EH (cell line): Measurements from ENCODE around the gene CACNA1H.

Experiments
- DNase-seq: peaks from one replicate; pipeline ENCODE4 v3.0.0-alpha.2; 2015; ENCODE audit warnings: low read depth

The CACNA1H gene

DNA sequence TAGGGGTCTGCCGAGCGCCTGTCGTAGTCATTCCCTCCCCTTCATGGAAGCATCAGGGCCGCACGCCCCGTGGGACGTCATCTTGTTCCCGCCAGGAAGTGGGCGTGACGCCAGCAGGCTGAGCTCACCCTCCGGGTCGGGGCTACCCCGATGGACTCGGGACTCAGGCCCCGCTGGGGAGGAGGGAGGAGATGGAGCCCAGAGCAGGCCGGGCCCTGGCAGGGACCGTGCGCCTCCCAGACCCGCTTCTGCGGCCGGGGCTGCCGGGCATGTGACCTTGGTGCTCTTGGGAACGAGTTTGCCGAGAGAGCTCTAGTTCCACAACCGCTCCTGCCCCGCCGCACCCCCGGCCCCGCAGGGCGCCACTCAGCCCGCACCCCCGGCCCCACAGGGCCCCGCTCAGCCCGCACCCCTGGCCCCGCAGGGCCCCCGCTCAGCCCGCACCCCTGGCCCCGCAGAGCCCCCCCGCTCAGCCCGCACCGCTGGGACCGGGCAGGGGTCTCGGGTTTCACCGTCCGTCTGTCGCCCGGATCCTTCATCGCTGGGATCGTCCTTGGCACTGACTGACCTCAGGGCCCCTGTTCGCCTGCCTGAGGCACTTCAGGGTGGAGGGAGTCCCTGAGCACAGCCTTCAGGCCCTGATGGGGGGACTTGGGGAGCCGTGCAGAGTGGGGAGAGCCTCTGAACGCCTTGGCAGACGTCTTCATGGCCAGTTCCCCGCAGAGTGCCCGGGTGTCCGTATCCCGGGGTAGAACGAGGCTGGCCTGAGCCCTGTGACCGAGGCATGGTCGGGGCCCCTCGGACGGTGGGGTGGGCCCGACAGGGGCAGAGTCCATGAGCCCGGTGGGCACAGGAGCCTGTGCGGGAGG is 5.8 kb downstream of the CACNA1H start:
- no peak for DNase-seq

DNA sequence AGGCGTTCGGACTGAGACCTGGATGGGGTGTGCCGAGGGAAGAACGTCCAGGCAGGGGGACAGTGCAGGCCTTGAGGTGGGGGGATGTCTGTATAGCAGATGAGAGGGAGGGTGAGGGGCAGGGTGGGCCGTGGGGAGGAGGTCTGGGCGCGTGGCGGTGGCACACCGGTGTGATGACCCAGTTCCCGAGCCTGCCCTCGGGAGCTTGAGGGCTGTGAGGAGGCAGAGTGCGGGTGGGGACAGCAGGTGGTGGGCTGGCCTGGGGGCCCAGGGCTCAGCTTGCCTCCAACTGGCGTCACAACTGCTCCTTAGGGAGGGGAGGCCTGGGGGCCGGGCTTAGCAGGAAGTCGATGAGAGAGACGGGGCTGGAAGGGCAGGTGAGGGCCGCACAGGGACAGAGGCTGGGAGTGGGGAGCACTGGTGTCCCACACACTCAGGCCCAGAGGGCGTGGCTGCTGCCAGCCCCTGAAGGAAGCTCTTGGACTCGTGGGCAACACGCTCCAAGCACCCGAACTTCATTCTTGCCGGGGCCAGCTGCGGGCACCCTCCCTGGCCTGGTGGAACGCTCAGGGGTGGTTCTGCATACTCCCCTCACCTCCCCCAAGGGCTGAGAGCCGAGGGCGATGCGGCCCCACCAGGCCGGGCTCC is 6.5 kb downstream of the CACNA1H start:
- DNase-seq: no peak

DNA sequence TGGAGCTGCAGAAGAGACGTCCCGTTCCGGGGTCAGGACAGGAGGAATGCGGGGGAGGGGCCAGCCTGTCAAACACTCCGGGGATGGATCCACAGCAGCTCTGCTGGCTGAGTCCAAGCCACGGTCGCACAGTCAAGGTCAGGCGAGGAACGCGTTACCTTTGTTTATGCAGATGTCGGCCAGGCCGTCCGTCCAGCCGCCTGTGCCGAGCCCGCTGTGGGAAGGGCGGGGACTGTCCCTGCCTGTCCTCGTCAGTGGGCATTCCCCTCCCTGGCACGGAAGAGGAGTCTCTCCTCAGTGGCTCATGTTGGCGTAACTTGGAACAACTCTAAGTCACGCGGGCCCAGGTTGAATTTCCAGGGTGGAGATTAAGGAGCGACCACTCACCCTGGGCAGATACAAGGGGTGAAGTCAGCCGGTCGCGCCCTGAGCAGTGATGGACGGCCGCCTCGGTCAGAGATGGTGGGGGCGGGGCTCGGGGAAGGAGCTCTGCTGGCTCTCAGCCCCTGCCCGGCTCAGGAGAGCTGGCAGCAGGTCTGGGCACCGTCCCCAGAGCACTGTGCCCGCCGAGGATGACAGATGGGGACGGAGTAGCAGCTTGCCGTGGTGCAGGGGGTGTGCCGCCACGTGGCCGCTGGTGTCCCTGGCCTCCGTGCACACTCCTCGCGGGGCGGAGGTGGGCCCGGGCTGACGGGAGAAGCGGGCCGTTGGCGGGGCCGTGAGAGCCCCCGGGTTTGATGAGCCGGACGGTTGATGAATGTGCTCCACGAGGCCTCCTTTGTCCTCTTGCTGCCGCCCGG is 7.3 kb downstream of the CACNA1H start:
- no peak for DNase-seq

DNA sequence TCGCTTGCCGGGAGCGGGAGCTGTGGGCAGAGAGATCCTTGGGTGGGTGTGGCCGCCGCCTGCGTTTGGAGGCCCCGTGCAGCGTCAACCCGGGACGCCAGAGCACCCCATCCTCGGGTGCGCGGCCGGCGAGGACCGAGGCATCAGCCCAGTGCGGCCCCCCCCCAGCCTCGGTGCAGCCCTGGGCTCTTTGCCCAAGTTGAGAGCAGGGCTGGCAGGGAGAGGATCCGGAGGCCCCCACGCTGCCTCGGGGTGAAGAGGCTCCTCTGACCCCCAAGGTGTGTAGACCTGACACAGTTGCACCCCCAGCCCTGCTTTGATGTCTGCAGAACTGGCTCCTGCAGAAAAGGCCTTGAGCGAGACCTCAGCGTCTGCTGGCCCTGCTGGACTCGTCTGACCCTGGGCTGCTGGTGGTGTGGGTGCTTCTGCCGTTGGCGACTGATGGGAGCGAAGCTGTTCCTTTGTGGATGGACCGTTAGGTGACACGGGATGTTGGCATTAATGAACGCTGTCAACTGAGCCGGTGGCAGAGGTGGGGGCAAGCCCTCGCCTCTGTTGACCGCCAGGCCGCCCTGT is 8.0 kb downstream of the CACNA1H start:
- no peak for DNase-seq

DNA sequence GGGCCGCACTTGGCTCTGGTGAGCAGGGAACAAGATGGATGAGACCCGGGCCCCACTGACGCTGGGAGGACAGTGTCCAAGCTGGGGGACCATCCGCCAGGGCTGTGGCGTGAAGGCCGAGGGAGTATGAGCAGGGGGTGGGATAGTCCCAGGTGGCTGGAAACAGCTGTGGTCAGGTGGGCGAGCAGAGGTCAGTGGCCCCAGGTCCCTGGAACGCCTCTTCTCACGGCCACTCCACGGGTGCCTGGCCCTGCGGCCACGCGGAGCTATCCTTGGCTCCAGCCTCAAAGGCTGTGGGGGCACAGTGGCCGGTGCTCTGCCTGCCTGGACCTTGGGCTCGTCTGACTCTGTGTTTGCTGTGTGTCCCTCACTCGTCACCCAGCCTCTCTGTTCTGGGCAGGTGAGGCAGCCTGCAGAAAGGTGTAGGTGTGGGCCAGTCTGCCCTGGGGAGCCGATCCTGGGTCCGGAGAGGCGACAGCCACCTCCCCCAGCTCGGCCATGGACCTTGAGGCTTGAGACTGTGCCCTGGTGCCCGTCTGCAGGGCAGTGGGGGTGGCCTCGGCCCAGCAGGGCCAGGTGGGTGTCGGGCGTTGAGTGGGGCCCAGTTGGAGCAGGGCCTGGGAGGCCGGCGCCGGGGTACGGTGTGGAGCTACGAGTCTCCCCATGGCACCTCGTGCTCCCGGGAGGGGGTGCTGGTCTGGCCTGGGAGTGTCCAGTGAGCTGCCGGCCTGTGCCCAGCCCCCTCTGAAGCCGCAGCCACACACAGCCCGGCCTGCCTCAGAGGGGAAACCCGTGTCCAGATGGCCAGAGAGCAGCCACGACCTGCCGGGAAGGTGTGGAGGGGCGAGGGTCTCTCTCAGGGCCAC is 10.0 kb downstream of the CACNA1H start:
- no peak for DNase-seq

DNA sequence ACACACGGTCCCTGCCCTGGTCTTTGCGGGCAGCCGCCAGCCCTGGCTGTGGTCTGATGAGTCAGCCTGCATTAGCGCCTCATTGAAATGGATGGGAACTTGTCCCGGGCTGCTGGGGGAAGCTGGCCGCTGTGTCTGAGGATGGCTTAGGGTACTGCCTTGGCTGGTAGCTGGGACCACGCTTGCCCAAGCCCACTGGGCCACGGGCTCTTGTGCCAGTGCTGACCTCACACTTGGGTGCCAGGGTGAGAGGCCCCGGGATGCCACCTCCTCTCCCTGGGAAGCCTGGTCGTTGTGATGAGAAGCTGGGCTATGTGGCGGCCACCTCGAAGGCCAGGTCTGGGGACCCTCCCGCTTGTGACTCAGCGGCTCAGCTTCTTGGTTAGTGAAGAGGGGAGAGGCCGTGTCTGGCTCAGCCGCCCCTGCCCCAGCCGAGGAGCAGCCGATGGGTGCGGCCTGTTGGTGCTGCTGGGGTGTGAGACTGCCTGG is 10.7 kb downstream of the CACNA1H start:
- DNase-seq: peak; percentile 9

DNA sequence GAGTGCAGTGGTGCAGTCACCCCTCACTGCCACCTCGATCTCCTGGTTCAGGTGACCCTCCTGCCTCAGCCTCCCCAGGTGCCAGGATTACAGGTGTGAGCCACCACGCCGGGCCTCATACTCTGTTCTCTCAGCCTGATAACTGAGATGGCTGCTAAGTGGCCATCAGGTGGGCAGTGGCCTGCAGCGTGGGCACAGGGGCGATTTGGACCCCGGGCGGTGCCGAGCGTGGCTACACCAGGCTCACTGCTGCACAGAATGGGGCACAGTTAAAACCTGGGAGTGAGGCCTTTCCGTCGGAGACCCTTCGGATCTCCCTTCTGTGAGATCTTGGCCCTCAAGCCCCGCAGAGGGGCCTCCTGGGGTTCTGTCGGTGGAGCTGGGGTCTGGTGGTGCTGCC is 11.5 kb downstream of the CACNA1H start:
- DNase-seq: no peak

DNA sequence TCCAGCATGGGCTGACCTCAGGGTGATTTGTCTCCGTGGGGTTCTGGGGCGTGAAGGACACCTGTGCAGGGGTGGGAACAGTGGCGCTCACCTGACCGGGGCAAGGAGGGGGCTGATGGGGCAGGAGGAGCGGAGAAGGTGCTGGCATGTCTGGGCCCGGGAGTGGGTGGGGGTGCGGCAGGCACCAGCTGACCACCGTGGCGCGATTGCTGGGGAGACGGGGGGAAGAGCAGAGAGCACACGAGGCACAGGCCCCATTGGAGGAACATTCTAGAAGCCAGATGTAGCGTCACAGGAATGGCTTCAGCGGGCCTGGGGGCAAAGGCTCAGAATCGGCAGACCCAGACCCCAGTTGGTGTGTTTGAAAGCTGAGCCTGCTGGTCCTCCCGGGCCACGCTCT is 12.1 kb downstream of the CACNA1H start:
- no peak for DNase-seq

DNA sequence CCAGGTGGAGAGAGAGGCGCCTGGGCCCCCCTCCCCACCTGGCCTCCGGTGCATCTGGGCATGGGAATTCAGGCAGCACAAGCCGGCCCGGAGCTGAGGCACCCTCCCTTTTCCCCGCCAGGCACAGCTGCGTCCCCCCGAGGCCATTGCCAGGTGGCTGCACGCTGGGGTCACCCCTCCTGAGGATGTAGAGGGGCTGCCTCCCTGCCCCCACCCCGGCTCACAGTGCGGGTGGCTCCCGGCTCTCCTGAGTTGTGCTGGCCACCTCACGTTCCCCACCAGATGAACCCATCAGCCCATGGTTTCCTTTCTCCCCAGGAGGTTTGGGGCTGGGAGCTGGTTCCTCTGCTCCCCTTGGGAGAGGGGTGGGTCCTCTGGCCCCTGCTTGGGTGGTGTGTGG is 12.6 kb downstream of the CACNA1H start:
- DNase-seq: no peak

DNA sequence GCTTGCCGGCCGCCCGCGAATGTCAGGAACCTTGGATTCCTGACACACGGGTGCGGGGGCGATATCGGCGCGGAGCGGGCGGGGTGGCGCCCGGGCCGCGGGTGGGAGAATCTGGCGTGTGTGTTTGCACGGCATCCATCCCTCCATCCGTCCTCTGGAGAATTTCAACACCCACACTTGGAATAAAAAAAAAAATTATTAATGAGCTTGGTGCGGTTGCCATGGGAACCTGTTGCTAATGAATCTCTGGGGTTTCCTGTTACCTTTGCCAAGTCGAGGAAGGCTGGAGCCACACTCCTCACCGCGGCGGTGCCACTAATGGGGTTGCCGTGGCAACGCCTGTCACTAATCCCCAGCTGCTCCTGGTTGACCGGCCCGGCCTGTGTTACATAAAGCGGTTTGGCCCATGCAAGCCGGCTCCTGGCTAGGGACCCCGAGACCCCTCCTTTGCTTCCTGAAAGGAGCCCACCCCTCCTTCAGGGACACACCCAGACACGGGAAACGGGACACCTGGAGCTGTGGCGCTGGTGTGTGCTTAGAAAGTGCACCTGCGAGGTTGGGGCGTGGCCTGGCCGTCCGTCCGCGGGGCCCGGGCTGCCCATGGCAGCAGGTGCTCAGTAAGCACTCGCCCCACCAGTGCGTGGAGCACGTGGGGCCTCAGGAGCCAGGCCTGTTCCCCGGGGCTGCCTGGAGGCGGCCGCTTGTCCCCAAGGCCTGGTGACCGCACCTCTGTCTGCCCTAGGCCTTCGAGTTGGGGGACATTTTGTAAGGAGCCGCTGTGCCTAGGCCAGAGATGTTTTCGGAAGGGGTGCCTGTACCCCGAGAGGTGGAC is 14.6 kb downstream of the CACNA1H start:
- DNase-seq: no peak

DNA sequence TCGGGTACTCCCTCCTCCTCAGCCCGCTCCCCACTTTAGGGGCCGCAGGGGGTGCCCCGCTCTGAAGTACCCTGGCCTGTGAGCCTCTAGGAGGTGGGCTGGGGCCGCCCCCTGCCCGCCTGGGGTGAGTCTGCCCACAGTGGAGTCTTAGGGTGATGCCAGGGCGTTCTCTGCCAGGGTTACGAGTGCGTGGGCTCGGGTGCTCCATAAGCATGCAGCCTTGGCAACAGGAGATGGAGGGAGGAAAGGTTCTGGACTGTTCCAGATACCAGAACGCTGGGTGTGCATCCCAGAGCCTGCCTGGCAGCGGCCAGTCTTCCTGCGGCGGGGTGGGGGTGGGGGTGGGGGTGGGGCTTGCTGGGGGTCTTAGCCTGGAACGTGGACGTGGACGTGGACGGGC is 15.9 kb downstream of the CACNA1H start:
- no peak for DNase-seq

DNA sequence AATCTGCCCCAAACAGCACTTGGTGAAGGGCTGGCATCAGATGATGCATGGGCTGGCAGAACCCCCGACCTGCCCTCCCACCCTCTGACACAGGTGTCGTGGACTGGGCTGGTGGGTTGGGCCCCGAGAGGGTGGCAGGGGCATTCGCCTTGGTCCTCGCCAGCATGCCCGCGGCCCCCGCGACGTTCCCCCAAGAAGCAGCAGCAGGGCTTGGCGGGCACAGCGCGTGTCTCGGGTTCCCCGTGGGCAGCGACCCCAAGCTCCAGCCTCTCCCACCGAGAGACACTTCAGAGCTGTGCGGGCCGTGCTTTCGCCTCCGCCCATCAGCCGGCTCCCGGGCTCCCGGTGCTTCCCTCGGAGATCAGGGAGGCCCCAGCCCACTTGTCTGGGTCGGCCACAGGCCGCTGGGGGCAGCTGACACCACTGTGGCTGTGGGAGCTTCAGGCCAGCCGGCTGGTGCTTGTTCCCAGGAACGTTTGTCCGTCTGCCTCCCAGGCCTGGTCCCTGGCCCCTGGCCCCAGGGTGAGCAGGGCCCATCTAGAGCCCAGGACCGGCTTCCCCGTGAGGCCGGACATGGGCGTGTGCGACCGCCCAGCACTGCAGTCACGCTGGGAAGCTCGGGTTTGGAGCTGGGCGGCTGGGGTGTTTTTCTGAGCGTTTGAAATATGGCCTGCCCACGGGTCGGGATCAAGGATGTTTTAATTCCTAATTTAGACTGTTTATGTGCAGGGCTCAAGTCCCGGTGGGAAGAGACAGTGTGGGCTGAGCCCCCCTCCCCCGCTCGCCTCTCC is 16.6 kb downstream of the CACNA1H start:
- DNase-seq: no peak

DNA sequence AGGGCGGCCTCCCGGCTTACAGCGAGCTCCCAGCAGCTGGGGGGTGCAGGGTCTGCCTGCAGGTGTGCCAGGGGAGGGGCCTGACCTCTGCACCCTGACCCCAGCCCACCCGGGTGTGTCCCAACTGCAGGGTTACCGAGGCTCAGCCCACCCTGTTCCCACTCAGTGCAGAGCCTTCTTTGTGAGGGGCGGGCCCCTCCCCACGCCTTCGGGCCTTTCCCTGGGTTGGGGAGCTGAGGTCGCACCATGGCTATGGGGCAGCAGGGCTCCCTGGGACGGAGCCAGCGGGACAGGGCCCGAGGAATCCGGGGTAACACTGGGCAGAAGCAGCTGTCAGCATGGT is 17.1 kb downstream of the CACNA1H start:
- no peak for DNase-seq

DNA sequence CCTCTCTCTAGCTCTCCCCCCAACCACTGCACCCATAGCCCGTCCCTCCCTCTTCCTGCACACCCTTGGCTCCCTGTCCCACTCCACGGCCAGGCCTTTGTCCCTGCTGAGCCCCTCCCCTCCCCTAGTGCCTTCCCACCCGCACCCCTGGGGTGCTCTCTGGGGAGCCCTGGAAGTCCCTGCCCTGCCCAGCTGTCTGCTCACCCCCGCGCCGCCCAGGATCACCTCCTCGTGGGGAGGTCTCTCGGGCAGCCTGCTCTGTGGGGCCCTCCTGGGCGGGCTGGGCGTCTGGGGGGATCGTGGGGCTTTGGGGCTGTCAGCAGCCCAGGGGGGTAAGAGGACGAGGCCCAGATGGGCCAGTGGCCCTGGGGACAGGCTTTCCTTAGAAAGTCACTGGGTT is 18.1 kb downstream of the CACNA1H start:
- no peak for DNase-seq

DNA sequence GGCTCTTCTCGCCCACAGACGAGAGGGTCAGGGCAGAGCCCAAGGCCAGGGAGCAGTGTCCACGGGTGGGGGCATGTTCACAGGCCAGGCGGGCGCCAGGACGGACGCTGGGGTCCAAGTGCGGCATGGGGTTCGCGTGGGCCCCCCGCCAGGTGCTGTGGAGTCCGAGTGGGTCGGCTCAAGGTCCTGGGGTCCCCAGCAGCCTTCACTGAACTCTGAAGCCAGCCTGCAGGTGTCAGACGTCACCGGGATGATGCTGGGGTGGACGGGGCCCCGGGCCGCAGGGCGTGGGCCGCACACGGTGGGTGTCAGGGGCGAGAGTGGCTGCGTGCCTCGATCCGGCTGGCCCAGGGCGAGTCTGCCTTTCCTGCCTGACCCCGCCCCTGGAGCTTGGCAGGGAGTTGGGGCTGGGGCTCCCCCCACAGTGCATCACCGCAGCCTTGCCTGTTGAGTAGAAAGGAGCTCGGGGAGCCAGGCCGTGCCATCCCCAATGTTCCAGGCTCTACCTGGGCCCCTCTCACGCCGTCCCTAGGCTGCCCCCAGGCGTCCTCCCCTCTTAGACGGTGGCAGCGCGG is 19.0 kb downstream of the CACNA1H start:
- no peak for DNase-seq

DNA sequence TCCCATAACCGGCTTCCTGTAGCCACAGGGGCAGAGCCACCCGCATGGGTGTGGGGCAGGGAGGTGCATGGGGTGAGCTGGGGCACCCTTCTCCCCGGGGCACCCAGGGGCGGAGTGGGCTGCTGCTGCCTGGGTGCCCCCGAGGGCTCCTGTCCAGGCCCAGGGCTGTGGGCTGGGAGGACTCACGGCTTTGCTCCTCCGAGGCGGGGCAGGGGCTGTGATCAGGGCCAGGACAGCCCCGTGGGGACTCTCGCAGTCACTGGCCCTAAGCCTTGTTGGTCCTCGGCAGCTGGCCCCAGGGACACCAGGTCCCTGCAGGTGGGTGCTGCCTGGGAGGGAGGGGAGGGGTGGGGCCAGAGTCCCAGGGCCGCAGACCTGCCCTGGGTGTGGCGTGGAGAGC is 19.7 kb downstream of the CACNA1H start:
- DNase-seq: no peak

DNA sequence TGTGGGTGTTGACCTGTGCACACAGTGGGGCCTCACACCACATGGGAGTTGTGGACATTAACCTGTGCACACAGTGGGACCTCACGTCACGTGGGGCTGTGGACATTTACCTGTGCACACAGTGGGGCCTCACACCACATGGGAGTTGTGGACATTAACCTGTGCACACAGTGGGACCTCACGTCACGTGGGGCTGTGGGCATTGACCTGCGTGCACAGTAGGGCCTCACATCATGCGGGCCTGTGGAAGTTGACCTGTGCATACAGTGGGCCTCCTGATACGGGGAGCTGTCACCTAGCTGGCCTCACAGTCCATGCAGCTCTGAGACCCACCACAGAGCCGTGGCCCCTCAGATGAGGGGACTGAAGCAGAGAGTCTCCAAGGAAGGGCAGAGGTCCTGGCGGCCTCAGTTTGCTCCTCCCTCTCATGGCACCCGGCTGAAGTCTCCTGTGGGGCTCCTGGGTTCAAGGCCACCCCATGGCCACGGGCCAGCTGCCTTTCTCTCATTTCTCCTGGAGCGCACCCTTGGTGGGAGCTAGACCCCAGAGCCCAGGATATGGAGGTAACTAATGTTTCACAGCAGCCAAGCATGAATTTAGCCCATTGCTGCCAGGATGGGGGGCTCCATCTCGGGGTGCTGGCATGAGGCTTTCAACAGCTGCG is 21.0 kb downstream of the CACNA1H start:
- DNase-seq: no peak

DNA sequence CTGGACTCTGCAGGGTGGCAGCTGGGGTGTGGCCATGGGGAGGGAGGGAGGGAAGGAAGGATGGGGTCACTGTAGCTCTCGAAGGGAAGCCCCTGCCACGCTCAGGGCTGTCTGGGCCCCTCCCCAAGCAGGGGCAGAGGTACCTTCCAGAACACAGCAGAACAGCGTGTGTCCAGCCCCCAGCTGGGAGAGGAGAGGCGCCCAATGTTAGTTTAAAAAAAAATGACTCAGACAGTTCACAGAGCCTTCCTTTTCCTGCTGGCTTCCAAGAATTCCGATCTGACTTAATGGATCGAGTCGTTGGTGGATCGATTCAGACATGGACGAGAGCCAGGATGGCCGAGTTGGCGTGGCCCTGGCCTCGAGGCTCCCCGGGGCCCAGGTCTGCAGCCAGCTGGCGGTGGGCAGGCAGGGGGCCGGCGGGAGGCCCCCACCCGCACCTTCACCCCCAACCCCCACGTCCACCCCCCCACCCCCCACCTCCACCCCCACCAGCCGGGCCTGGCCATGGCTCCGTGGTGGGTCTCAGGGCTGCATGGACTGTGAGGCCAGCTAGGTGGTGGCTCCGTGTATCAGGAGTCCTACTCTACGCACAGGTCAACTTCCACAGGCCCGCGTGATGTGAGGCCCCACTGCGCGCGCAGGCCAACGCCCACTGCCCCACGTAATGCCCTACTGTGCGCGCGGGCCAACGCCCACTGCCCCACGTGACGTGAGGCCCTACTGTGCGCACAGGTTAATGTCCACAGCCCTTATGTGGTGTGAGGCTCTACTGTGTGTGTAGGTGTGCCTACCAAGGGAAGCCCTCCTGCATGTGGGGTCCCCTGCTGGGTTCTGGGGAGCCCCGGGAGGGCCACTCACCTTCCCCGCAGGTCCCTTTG is 21.8 kb downstream of the CACNA1H start:
- DNase-seq: peak; percentile 35
